Fibroblast of peridontal ligament (primary cell): ENCODE data around the gene MAPK6.
A peak's percentile ranks its signal among the peaks of the same experiment; 100 is the strongest.

ENCODE experiments used
- DNase-seq: peaks from one replicate; pipeline ENCODE4 v3.0.0-alpha.2; 2010; ENCODE audit errors: extremely low read depth

MAPK6 gene

GRCh38 chr15:52010633-52011595, 8.1 kb upstream of the MAPK6 start:
- DNase-seq: peak; percentile 67

- DNase-seq: peak; percentile 43
These were observed 7.3 kb upstream of the MAPK6 start for GRCh38 chr15:52011711-52012144.

DNA sequence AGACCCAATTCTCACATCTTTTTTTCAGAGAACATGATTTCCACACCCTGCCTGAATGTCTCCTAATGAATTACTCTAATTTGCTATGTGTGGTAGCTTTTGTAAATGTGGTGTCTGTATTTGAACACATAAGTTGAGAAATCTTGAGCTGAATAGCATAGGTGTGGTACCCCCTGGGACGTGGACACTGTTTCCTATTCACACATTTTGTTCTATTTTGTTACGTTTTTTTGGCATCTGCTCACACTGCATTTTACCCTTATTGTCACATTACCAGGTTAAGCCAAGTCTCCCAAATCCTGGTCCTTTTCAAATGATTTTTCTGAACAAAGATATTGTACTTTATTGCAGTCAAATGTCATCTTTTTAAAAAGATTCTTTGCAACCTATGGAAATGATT, 6.8 kb upstream of the MAPK6 start:
- no peak for DNase-seq

- no peak for DNase-seq
These were observed 5.7 kb upstream of the MAPK6 start for GRCh38 chr15:52013151-52013791.

DNA sequence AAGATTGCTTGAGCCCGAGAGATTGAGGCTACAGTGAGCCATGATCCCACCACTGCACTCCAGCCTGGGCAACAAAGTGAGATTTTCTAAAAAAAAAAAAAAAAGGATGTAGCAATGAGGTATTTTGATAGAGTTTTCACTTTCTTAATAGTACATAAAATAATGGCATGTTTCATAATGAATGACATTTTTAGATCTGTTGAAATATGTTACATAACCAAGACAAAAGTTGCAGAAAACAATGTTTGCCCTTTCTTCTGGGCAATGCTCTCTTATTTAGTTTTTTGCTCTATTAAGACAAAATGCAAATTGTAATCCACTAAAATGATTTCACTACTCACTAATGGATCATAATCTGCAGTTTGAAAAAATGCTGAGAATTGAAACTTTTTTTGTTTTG, 4.4 kb upstream of the MAPK6 start:
- no peak for DNase-seq

- DNase-seq: no peak
These were observed 2.7 kb upstream of the MAPK6 start for GRCh38 chr15:52016316-52016715.

DNA sequence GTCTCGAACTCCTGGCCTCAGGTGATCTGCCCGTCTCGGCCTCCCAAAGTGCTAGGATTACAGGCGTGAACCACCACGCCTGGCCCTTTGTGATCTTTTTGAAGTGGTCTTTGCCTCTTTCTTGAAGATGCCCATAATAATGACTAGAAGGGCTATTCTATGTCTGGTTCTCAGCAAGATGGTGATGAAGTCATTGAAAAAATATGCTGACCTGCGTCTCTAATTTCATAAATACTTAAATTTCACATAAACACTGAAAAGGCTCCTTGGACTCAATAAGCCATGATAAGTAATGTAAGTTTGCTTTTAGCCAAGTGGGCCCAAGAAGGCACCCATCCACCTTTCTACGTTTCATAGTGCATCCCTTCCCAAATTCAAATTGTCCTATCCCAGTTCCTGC, 775 bp upstream of the MAPK6 start:
- peak; percentile 67 for DNase-seq

- DNase-seq: peak; percentile 92
These were observed 588 bp downstream of the MAPK6 start for GRCh38 chr15:52019394-52020220.

GRCh38 chr15:52020221-52021085, 1.4 kb downstream of the MAPK6 start:
- DNase-seq: peak; percentile 60

GRCh38 chr15:52021128-52021671, 2.2 kb downstream of the MAPK6 start:
- DNase-seq: peak; percentile 95

GRCh38 chr15:52021892-52022540, 3.0 kb downstream of the MAPK6 start:
- DNase-seq: no peak

DNA sequence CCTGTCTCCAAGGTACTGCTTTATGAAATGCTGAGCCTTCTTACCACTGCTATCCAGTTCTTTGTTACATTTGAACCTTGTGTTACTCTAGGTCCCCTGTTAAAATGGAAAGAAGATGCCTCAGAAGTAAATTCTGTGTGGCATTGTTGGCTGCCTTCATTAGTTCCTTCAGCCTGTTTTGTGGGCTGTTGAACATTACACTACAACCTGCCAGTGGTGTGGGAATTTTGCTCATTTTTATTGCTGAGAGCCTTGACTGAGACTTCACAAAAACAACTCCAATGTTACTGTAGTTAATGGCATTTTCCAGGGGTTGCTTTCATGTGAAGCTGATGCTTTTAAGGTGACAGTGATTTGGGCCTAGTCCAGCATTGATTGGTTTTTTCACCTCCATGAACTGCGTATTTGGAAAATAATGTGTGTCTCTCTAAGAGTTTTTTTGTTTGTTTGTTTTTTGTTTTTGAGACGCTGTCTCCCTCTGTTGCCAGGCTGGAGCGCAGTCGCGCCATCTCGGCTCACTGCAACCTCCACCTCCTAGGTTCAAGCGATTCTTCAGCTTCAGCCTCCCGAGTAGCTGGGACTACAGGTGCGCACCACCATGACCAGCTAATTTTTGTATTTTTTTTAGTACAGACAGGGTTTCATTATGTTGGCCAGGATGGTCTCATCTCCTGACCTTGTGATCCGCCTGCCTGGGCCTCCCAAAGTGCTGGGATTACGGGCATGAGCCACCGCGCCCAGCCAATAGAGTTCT, 4.3 kb downstream of the MAPK6 start:
- DNase-seq: no peak

GRCh38 chr15:52028431-52029093, 9.5 kb downstream of the MAPK6 start:
- DNase-seq: no peak

GRCh38 chr15:52030010-52030409, 11.0 kb downstream of the MAPK6 start:
- no peak for DNase-seq

GRCh38 chr15:52031556-52031955, 12.5 kb downstream of the MAPK6 start:
- DNase-seq: no peak

DNA sequence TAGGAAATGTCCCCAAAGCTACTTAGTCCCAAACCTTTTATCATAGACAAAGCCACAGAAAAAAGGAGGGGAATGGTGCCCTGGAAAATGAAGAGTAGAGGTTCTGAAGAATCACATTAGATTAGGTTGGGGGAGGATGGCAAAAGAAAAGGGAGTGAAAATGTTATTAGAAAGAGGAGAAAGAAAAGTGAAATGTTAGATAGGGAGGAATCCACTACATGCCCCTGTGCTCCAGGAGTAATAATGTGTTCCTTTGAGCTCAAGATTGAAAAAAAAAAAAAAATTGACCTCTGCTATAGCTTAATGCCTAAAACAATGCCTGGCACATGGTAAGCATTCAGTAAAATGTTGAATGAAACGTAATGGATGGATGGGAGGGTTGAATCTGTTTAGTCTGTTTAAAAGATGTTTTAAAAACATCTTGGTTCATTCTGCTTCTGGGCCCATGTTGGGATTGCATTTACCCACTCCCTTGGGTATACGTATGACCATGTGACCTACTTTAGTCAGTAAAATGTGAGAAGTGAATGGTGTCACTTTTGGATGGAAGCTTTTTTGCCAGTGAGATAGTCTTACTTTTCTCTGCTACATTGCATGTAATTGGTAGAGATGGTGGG, 19.0 kb downstream of the MAPK6 start:
- no peak for DNase-seq

DNA sequence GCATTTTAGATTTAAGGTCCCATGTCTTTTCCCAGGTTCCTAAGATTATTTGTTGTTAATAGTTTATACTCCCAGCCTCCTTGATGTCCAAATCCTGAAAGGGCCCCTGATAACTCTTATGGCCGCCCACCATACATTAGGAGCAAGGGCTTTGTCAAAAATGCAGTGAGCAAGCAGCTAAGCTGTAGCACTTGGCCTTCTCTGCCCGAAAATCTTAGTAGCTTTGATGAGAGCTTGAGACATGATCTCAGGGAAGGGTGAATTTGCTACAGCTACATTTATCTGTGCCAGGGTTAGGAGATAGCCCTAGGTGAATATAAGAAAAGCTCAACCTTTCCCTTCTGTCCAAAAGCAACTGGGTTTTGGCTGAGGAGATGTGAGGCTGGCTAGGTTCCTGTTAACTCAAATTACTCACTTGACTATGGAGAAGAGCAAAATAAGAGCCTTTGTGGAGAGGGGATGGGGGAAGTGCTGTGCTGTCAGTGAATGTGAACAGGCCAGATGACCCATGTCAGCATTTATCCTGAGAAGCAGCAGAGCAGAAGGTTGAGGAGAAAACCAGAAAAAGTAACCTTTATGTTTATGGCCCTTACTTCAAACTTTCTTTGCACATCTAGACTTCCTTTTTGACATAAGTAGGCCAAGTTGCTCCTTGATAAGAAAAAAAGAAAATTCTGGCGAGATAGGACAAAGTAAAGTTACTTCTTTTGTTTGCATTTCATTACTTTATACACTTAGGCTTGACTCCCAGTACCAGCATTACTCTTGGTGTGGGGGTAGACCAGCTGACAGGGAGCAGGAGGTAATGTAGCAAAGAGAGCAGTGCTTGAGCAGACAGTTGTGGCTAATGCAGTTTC, 21.1 kb downstream of the MAPK6 start:
- DNase-seq: no peak
